Measurements from ENCODE around the gene TSPAN14.

Gene TSPAN14

GRCh38 chr10:80411681-80412220, 42.4 kb upstream of the TSPAN14 start:
- no peak for DNase-seq (ENCODE audit: low read depth in 1 of 2, low spot score in 1 of 2)
- no peak overlapping the region for H3K27ac ChIP-seq (replicated peaks)
- no peak overlapping the region for H3K4me3 ChIP-seq (replicated peaks; ENCODE audit: insufficient read depth, low read length)
- TF ChIP-seq CTCF (IDR thresholded peaks at IDR 0.05; ENCODE audit: insufficient read depth, low read length) (no peak), GABPA (IDR thresholded peaks at IDR 0.05; ENCODE audit: low read depth) (no peak), POLR2AphosphoS5 (IDR thresholded peaks at IDR 0.05; ENCODE audit: low read depth) (no peak), REST (IDR thresholded peaks at IDR 0.05; ENCODE audit: insufficient replicate concordance, low read depth) (no peak), SPI1 (IDR thresholded peaks at IDR 0.05; ENCODE audit: borderline replicate concordance, low read depth) (no peak)
- peaks cover 24% of the 10 kb centered on the region for H3K27me3 ChIP-seq (ENCODE audit: insufficient read depth, poor library complexity, severe bottlenecking)

- TF ChIP-seq CTCF (IDR thresholded peaks at IDR 0.05; ENCODE audit: insufficient read depth, low read length) (no peak), SPI1 (IDR thresholded peaks at IDR 0.05; ENCODE audit: borderline replicate concordance, low read depth) (no peak), REST (IDR thresholded peaks at IDR 0.05; ENCODE audit: insufficient replicate concordance, low read depth) (no peak), GABPA (IDR thresholded peaks at IDR 0.05; ENCODE audit: low read depth) (no peak), POLR2AphosphoS5 (IDR thresholded peaks at IDR 0.05; ENCODE audit: low read depth) (no peak)
- no peak overlapping the region for H3K4me3 ChIP-seq (replicated peaks; ENCODE audit: insufficient read depth, low read length)
- H3K27ac ChIP-seq (replicated peaks), result no peak overlapping the region
- DNase-seq (ENCODE audit: low read depth in 1 of 2, low spot score in 1 of 2), result no peak
- H3K27me3 ChIP-seq (ENCODE audit: insufficient read depth, poor library complexity, severe bottlenecking), result peaks cover 21% of the 10 kb centered on the region
These were observed 41.6 kb upstream of the TSPAN14 start for GRCh38 chr10:80412486-80412885.

- no peak for TF ChIP-seq GABPA (IDR thresholded peaks at IDR 0.05; ENCODE audit: low read depth)
- no peak for DNase-seq (ENCODE audit: low read depth in 1 of 2, low spot score in 1 of 2)
- Histone ChIP-seq H3K4me3 (replicated peaks; ENCODE audit: insufficient read depth, low read length) (no peak overlapping the region), H3K27ac (replicated peaks) (no peak overlapping the region), H3K27me3 (ENCODE audit: insufficient read depth, poor library complexity, severe bottlenecking) (peaks cover 13% of the 10 kb centered on the region)
These were observed 40.7 kb upstream of the TSPAN14 start for GRCh38 chr10:80413271-80413996.

GRCh38 chr10:80414142-80414895, 39.8 kb upstream of the TSPAN14 start:
- Histone ChIP-seq H3K27me3 (ENCODE audit: insufficient read depth, poor library complexity, severe bottlenecking) (peaks cover 5% of the 10 kb centered on the region), H3K27ac (replicated peaks) (no peak overlapping the region), H3K4me3 (replicated peaks; ENCODE audit: insufficient read depth, low read length) (no peak overlapping the region)
- DNase-seq (ENCODE audit: low read depth in 1 of 2, low spot score in 1 of 2), result no peak
- TF ChIP-seq SPI1 (IDR thresholded peaks at IDR 0.05; ENCODE audit: borderline replicate concordance, low read depth) (no peak), REST (IDR thresholded peaks at IDR 0.05; ENCODE audit: insufficient replicate concordance, low read depth) (no peak), POLR2AphosphoS5 (IDR thresholded peaks at IDR 0.05; ENCODE audit: low read depth) (no peak), CTCF (IDR thresholded peaks at IDR 0.05; ENCODE audit: insufficient read depth, low read length) (no peak), GABPA (IDR thresholded peaks at IDR 0.05; ENCODE audit: low read depth) (no peak)

Data from HL-60 (cell line).